Neural cell (in vitro differentiated cells): ENCODE data around the gene ZC3HAV1.

ENCODE experiments used
- CTCF ChIP-seq: fragments of 450-650 bp; IDR thresholded peaks from 2 replicates; pipeline ENCODE4 v1.5.1; 2014; ENCODE audit warnings: antibody characterized with exemption, mild to moderate bottlenecking, moderate library complexity; ENCODE audit not compliant: poor library complexity, severe bottlenecking
- EP300 ChIP-seq: fragments of 450-650 bp; conservative IDR thresholded peaks from 2 replicates; pipeline ENCODE4 v1.6.1; 2014; ENCODE audit warnings: antibody characterized with exemption, mild to moderate bottlenecking, moderate library complexity; ENCODE audit not compliant: poor library complexity, severe bottlenecking
- EZH2 ChIP-seq: fragments of 200-600, 300-800 bp; shearing (Covaris generic), sonication (generic); IDR thresholded peaks from 2 replicates; pipeline ENCODE4 v1.6.1; 2014; ENCODE audit warnings: antibody characterized with exemption, low read length, borderline replicate concordance, mild to moderate bottlenecking; ENCODE audit not compliant: insufficient read depth, poor library complexity, severe bottlenecking
- POLR2AphosphoS5 ChIP-seq: IDR thresholded peaks from 2 replicates; pipeline ENCODE4 v1.6.1; 2012
- RAD21 ChIP-seq: fragments of 450-650 bp; conservative IDR thresholded peaks from 2 replicates; pipeline ENCODE4 v1.6.1; 2014; ENCODE audit warnings: antibody characterized with exemption, mild to moderate bottlenecking, moderate library complexity
- REST ChIP-seq: IDR thresholded peaks from 2 replicates; pipeline ENCODE4 v1.6.1; 2012; ENCODE audit warnings: borderline replicate concordance
- SMC3 ChIP-seq: fragments of 450-650 bp; conservative IDR thresholded peaks from 2 replicates; pipeline ENCODE4 v1.6.1; 2014; ENCODE audit warnings: antibody characterized with exemption, mild to moderate bottlenecking, moderate library complexity; ENCODE audit not compliant: poor library complexity
- TAF1 ChIP-seq: IDR thresholded peaks from 2 replicates; pipeline ENCODE4 v1.6.1; 2012; ENCODE audit warnings: low read depth

DNA sequence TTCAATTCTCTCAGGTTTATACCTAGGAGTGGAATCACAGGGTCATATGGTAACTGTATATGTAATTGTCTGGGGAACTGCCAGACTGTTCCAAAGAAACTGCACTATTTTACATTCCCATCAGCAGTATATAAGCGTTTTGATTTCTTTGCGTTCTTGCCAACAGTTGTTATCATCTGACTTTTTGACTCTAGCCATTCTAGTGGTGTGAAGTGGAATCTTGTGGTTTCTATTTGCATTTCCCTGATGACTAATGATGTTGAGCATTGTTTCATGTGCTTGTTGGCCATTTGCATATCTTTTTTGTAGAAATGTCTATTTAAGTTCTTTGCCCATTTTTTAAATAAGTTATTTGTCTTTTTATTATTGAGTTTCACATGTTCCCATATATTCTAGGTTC lies 44.3 kb upstream of the ZC3HAV1 start:
- TF ChIP-seq CTCF (no peak), POLR2AphosphoS5 (no peak), EP300 (no peak), RAD21 (no peak), REST (no peak), EZH2 (no peak), TAF1 (no peak), SMC3 (no peak)
